H1 (cell line): Measurements from ENCODE around the gene COLEC11. TPM values are rescaled to one million over a fixed set of nuclear protein-coding genes. Genes with fewer than 3 reads are reported as not detected.

Experiments
- BCL11A ChIP-seq, 2 experiments: IDR thresholded peaks; one replicate each; pipeline ENCODE4 v1.6.1; 2011; ENCODE audit warnings: low read depth in 2 of 2, low read length in 2 of 2, mild to moderate bottlenecking in 2 of 2
- CBX8 ChIP-seq: fragments of 300-800, 300-1000 bp; sonication (generic); IDR thresholded peaks from 2 replicates; pipeline ENCODE4 v1.7.1; 2016; ENCODE audit warnings: low read depth, low read length, borderline replicate concordance
- GTF2F1 ChIP-seq: IDR thresholded peaks from 2 replicates; pipeline ENCODE4 v1.6.1; 2012; ENCODE audit warnings: low read depth, low read length, improper control_type of control experiment, borderline replicate concordance
- polyA plus RNA-seq, 7 experiments: library from polyadenylated mRNA; depleted of rRNA in 3 of 7; stranded (reverse) in 5 of 7; unstranded in 2 of 7; fragments of >200 nt in 5 of 7; fragments of 200-250 nt in 2 of 7; gene quantifications; 1 replicate in 5 of 7; 2 replicates in 1 of 7; 4 replicates in 1 of 7; pipeline versions ENCODE4 v1.2.1 to v1.2.3, GENCODE V29; 2011 to 2013; ENCODE audit warnings: missing spikeins in 2 of 7, mixed read lengths in 2 of 7
- total RNA-seq: library from RNA; stranded (reverse); fragmentation: NEBNext Ultra II Directional; extraction: Animal tissue kit (Norgen Biotek cat#: 25700); gene quantifications from 2 replicates; pipeline ENCODE4 v1.2.1, GENCODE V29; 2021

The COLEC11 gene
- total and polyA plus RNA-seq, 2 of the 8 experiments (the other 6 are each of a cell fraction or from before 2014, with no cell fraction given) = 0.47 to 0.80 TPM

GRCh38 chr2:3637692-3638455 is 43.0 kb downstream of the COLEC11 start (continued):
- TF ChIP-seq CBX8 (no peak), BCL11A (IDR thresholded peaks at IDR 0.05; ENCODE audit: low read depth in 2 of 2, low read length in 2 of 2) (no peak), GTF2F1 (no peak)
